HG03354 (cell line): ENCODE results near the gene CHRNG.

Experiments
- ATAC-seq: cut with Tn5 transposase; IDR thresholded peaks from one replicate; pipeline ENCODE4 v1.9.1; 2021; ENCODE audit warnings: mild to moderate bottlenecking; ENCODE audit not compliant: unreplicated experiment, poor library complexity, severe bottlenecking

Gene CHRNG, protein sequence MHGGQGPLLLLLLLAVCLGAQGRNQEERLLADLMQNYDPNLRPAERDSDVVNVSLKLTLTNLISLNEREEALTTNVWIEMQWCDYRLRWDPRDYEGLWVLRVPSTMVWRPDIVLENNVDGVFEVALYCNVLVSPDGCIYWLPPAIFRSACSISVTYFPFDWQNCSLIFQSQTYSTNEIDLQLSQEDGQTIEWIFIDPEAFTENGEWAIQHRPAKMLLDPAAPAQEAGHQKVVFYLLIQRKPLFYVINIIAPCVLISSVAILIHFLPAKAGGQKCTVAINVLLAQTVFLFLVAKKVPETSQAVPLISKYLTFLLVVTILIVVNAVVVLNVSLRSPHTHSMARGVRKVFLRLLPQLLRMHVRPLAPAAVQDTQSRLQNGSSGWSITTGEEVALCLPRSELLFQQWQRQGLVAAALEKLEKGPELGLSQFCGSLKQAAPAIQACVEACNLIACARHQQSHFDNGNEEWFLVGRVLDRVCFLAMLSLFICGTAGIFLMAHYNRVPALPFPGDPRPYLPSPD

DNA sequence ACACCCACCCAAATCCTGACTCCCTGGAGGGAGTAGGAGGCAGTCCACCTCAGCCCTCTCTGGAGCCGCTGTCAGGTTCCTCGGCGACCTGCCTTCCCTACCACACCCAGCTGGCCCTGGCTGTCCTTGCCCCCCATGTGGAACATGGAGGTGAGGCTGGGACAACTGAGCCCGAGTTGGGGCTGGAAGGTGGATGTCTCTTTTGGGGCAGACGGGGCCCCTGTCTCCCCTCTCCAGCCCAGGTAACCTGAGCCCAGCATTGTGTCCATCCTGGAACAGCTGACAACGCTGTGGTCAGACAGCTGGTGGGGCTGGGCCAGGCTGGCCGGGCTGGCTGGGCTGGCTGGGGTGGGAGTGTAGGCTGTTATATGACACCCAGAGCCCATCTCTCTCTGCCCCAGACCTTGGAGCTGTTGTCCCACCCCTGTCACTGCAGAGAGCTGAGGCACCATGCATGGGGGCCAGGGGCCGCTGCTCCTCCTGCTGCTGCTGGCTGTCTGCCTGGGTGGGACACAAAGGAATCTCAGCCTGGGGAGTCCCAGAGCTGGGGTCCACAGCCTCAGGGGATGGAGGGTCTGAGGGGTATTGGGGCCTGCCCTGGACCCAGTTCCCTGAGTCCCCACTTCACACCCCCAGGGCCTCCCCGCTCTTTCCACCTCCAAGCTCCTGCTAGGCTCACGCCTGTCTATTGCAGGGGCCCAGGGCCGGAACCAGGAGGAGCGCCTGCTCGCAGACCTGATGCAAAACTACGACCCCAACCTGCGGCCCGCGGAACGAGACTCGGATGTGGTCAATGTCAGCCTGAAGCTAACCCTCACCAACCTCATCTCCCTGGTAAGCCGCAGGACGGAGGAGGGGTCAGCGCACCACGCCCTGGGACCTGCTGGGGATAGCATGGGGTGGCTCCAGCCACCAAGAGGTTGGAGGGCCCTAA is at the start of gene CHRNG:
TSS of gene CHRNG (plus strand) at position 395 of the 934 bp plus-strand sequence. CDS start at position 451, 56 bp downstream.
- ATAC-seq = no peak

- ATAC-seq = no peak
Measured at GRCh38 chr2:232490221-232491138, 49.0 kb upstream of the CHRNG start.

DNA sequence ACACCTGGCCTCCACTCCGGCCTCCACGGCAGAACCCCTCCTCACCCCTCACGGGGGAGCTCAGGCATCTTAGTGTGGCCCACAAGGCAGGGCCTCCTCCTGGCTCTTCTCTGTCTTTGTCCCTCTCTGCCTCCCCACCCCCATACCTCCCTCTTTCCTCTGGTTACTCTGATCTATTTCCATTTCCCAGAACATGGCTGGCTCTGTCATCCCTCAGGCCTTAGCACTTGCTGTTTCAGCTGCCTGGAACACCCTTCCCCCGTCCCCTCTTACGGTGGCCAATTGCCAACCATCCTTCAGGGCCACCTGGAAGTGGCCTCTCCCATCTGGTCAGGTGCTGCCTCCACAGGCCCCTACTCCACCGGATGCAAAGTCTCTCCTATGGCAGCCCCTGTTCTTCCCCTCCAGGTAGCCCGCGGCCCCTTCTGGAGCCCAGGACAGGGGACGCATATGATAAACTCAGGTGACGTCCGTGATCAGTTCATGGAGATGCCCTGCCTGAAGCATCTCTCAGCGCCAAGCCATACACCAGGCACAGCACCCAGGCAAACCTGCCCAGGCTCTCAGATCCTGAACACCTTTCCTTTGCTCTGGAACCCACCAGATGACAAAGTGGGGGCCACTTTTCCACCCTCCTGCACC is 48.2 kb upstream of the CHRNG start:
- no peak for ATAC-seq

DNA sequence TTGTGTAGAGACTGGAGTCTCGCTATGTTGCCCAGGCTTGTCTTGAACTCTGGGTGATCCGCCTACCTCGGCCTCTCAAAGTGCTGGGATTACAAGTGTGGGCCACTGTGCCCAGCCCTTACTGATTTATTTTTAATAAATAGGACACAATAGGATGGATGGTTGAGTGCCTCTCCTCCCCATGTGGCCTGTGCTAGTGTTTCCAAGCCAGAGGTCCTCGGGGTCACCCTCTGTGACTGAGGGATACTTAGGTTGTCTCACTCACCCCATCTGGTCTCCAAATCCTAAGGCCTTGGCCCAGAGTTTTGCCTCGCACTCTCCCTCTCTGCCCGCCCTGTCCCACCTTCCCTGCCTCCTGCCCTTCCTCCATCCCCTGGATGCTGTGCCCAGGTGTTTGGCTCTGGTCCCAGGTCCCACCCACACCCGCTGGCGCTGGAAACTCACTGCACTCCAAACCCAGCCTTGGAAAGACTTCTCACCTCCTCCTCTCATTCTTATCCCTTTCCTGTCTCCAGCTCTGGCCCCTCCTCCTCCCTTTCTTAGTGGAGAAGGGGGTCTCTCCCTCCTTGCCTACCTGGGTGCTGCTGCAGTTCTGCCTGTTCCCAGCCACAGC is 47.1 kb upstream of the CHRNG start:
- no peak for ATAC-seq

- no peak for ATAC-seq
Measured at GRCh38 chr2:232492963-232493700, 46.4 kb upstream of the CHRNG start.

DNA sequence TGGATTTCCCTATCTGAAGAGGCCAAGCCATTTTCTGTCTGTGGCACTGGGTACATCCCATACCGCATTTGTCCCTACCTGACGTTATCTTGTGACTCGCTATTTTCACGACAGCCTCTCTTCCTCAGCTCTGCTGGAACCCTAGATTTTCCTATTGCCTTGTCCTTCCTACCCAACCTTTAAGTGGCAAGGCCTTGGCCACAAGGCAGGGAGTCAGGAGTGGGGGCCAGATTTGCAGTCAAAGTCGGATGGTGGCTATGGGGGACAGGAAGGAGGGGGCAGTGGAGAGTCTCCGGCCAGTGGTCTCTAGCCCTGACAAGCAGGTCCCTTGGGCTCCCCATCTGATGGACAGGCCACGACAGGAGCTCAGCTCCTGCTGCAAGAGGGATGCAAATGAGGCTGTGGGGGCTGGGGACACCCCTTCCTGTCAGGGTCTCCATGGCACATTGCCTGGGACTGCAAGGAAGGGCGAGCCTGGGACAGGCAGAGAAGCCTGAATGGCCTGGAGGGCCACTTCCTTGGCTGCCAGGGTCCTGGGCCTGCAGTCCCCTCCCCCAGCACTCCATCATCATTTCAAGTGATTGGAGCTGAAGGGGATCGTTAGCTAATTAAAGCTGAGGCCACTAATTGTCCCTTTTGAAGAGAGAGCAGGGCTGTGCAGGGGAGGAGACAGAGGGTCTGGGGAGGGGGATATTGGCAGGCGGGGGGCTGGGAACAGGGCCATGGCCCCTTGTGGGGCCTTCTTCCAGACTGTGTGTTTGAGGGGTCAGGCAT is 45.6 kb upstream of the CHRNG start:
- ATAC-seq = no peak

GRCh38 chr2:232494542-232494941 is 45.0 kb upstream of the CHRNG start:
- no peak for ATAC-seq

DNA sequence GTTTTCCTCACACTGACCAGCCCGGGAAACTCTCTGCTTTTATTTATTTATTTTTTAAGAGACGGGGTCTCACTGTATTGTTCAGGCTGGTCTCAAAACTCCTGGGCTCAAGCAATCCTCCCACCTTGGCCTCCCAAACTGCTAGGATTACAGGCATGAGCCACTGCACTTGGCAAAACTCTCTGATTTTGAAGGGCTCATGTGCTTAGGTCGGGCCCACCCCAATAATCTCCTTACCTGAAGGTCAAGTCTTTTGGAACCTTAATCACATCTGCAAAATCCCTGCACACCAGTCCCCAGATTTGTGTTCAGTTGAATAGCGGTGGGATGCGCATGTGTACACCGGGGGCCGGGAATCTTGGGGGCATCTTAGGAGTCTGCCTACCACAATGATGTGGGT is 44.2 kb upstream of the CHRNG start:
- ATAC-seq = no peak

- ATAC-seq = no peak
Measured at GRCh38 chr2:232496501-232497270, 42.8 kb upstream of the CHRNG start.

- no peak for ATAC-seq
Measured at GRCh38 chr2:232497348-232497747, 42.1 kb upstream of the CHRNG start.

DNA sequence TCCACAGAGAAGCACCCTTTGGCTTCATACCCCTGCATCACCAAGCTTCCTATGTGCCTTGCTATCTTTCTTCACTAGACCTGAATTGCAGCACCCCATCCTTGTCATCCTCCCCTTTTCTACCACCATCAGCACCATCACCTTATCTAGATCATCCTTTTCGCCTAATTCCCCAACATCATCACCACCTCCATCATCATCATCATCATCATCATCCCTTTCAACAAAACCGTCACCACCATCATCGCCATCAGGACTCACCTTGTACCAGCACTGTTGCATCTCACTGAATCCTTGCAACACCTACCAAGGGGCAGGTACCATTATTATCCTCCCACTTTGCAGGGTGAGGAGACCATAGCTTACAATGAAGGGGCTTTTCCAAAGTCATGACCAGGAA is 41.0 kb upstream of the CHRNG start:
- ATAC-seq = no peak

DNA sequence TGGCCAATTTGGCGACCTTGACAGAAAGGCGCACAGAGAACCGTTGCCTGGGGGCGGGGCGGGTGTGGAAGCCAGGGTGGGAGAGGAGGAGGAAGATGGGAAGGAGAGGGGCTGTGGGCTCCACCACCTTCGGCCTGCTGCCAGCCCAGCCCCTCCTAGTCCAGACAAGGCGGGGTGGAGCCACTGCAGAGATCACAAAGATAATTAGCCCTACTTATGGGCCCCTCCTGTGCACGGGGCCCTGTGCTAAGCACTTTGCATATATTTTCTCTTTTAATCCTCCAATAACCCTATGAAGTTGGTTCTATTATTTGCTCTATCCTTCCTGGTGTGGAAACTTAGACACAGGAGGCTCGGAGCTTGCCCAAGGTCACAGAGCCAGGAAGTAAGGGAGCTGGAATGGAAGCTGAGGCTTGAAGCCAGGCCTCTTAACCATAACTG is 38.1 kb upstream of the CHRNG start:
- ATAC-seq = no peak

DNA sequence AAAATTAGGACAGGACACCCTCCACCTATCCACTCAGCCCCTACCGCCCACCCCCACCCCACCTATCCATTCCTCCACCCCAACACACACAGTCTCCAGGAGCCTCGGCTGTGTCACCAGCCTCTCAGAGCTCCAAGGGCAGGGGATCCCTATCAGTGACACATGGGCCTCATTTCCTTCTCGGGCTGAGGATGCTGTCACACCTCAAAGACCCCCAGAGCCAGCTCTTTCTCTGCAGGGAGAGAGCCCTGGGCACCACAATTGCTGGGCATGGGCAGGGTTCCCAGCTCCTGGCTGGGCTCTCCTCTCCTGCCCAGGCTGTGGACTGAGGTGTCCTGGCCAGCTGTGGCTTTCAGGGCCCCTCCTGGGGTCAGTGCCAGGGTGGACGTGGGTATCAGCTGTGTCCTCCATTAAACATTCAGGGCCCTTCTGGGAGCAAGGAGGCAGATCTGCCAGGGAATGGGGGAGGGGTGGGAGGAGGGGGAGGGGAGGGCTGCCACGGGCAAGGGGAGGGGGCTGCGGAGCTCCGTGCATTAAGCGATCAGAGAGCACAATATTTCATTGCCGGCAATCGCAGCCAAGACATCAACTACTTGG is 37.6 kb upstream of the CHRNG start:
- no peak for ATAC-seq

- no peak for ATAC-seq
Measured at GRCh38 chr2:232502511-232502910, 37.0 kb upstream of the CHRNG start.

DNA sequence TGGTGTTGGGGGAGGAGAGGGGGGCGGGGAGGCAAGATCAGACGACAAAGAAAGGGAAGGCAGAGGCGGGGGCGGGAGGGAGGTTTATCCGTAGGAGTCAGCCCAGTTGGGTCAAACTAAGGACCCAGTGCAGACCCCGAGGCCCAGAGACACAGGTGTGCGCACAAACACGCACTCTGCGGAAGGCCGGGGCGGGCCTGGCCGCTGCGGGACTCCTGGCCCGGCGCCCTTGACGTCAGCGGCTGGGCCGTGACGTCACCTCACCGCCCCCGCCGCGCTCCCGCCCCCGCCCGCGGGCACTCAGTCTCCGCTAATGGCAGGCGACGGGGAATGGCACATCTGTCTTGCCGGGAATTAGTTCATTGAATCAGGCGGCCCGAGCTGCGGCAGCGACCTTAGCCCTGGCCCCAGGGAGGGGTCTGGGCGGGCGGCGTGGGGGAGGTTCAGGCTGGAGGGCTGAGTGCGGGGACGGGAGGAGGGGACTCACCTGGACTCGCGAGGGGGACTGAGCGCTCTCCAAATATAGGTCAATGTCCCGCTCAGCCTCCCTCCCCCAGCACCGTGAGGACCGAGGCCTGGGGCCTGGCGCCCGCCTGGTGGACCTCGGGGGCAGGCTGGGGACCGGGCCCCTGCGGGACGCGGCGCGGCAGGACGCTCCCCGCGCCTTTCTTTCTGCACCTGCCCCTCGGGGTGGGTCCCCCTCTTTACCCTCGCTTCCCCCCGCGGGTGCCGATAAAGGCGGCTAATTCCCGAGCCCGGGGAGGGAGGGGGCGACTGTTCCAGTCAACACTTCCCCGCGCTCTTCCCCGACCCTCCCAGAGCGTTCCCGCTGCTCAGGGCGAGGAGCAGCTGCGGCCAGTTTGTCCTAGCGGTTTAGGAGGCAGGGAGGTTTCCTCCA is 36.3 kb upstream of the CHRNG start:
- ATAC-seq = no peak
